Lower lobe of right lung (tissue), 2 donors: ENCODE measurements around the gene GNG7. TPM values are rescaled to one million over a fixed set of nuclear protein-coding genes. Genes with fewer than 3 reads are reported as not detected.

Experiments used
- ATAC-seq, 2 donors: fragments of 200-7000 bp; cut with Tn5 transposase; one replicate each; pipeline ENCODE4 v1.9.1; 2020 to 2022; ENCODE audit warnings: mild to moderate bottlenecking in 2 of 2, moderate library complexity in 2 of 2
- DNase-seq: peaks from one replicate; pipeline ENCODE4 v3.0.0-alpha.2; 2020
- H3K27ac ChIP-seq: fragments of 200-600 bp; one replicate; pipeline ENCODE4 v1.8.0; 2022
- H3K27me3 ChIP-seq: fragments of 200-600 bp; one replicate; pipeline ENCODE4 v1.8.0; 2022; ENCODE audit warnings: low read depth
- H3K36me3 ChIP-seq: fragments of 200-600 bp; one replicate; pipeline ENCODE4 v1.8.0; 2022; ENCODE audit warnings: mild to moderate bottlenecking
- H3K4me1 ChIP-seq: fragments of 200-600 bp; one replicate; pipeline ENCODE4 v1.8.0; 2022
- H3K4me3 ChIP-seq: fragments of 200-600 bp; one replicate; pipeline ENCODE4 v1.8.0; 2022; ENCODE audit warnings: mild to moderate bottlenecking
- H3K9me3 ChIP-seq: fragments of 200-600 bp; one replicate; pipeline ENCODE4 v1.8.0; 2022
- intact Hi-C: fragments of 100-400 bp; cut with DNase I; formaldehyde crosslinking; loops from one replicate; pipeline ENCODE4 v1.11.0; 2022
- total RNA-seq: library from RNA; stranded (reverse); fragmentation: NEBNext Ultra II Directional; extraction: Animal tissue kit (Norgen Biotek cat#: 25700); gene quantifications from one replicate; pipeline ENCODE4 v1.2.1, GENCODE V29; 2021
- TF ChIP-seq, protein P1 (sequence below): fragments of 200-600 bp; IDR thresholded peaks from one replicate; pipeline ENCODE4 v1.8.0; 2022; ENCODE audit warnings: antibody characterized with exemption, mild to moderate bottlenecking
- donor health status: DM: no; HTN: yes; CAD: no; lungs with severe emphysema.

GNG7 gene
- total RNA-seq, 1 donor from 2014 or later = 6.2 TPM

DNA sequence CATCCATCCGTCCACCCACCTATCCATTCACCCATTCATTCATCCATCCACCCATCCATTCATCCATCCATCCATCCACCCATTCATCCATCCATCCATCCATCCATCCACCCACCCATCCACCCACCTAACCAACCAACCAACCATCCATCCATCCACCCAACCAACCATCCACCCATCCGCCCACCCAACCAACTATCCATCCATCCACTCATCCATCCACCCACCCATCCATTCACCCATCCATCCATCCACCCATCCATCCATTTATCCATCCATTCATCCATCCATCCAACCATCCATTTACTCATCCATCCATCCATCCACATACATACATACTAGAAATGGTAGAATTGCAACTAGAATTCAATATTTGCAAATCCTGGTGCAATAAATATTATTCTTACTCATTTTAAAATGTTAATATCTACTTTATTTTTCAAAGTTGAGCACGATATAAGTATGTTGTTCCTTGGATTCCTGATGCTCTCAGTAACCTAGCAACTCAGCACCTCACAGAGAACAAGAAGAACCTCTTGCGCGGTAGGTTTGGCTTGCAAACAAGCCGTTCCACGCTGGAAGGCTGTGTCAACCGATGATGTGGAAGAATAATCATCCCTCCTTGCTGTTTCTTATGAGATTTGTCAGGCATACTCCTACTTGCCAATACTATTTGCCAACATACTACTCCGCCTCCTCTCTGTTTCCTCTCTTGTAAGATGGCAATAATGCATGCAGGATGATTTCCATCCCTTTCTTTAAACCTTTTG lies 111.7 kb downstream of the GNG7 start:
- H3K9me3 ChIP-seq = no peaks in the 10 kb centered on the region
- H3K4me3 ChIP-seq = no peak overlapping the region
- DNase-seq = no peak
- ATAC-seq = no peak
- H3K27ac ChIP-seq = no peak overlapping the region
- H3K4me1 ChIP-seq = no peaks in the 10 kb centered on the region
- intact Hi-C loops = no loop called here
- no peaks in the 10 kb centered on the region for H3K27me3 ChIP-seq
- H3K36me3 ChIP-seq = no peaks in the 10 kb centered on the region
- TF ChIP-seq, protein P1, sequence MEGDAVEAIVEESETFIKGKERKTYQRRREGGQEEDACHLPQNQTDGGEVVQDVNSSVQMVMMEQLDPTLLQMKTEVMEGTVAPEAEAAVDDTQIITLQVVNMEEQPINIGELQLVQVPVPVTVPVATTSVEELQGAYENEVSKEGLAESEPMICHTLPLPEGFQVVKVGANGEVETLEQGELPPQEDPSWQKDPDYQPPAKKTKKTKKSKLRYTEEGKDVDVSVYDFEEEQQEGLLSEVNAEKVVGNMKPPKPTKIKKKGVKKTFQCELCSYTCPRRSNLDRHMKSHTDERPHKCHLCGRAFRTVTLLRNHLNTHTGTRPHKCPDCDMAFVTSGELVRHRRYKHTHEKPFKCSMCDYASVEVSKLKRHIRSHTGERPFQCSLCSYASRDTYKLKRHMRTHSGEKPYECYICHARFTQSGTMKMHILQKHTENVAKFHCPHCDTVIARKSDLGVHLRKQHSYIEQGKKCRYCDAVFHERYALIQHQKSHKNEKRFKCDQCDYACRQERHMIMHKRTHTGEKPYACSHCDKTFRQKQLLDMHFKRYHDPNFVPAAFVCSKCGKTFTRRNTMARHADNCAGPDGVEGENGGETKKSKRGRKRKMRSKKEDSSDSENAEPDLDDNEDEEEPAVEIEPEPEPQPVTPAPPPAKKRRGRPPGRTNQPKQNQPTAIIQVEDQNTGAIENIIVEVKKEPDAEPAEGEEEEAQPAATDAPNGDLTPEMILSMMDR = no peak

DNA sequence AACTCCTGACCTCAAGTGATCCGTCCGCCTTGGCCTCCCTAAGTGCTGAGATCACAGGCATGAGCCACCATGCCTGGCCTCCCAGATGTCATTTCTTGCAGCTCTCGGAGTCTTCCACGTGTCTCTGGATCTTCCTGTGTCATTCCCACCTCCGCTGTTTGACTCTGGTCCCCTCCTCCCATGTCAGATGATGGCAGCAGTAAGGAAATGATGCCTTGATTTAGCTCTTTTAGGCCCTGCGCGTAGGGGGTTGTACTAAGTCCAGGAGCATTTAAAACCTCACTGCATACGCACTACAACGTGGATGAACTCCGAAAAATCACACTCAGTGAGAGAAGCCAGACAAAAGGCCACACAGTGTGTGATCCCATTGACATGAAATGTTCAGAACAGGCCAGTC lies 113.1 kb downstream of the GNG7 start:
- H3K36me3 ChIP-seq = no peaks in the 10 kb centered on the region
- intact Hi-C loops = no loop called here
- peak; percentile 10 for DNase-seq
- no peak for ATAC-seq
- no peaks in the 10 kb centered on the region for H3K9me3 ChIP-seq
- H3K4me3 ChIP-seq = no peak overlapping the region
- no peaks in the 10 kb centered on the region for H3K27me3 ChIP-seq
- TF ChIP-seq, protein P1 = no peak
- H3K4me1 ChIP-seq = no peaks in the 10 kb centered on the region
- no peak overlapping the region for H3K27ac ChIP-seq

DNA sequence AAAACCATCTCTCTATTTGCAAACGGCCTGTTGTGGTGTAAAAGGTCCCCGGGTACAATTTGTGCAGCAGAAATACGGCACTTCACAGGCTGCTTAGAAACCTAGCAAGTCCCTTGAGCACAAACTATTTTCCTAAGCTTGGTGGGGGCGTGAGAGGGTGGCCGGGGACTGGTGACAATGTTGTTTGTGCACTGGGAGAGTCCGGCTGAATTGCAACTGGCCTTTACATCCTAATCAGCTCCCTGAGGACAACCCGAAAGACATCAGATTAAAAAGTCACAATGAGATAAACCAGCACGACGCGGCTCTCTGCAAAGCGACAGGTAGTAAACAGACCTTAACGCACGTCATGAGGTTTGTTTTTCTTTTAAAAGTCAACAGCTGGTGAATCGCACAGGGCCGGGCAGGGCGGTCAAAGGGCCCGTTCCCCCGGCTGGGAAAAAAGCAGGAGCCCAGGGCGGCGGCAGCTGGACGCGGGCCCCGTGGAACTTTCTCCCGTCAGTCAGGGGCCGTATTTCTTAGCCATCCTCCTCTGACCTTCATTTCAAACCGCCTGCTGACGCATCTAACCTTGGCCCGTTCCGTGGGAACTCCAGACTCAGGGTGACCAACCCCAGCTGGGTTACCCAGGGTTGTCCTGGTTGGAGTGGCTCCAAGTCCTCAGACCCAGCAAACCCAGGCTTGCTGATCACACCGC lies 114.3 kb downstream of the GNG7 start:
- Histone ChIP-seq H3K4me3 (no peak overlapping the region), H3K4me1 (no peaks in the 10 kb centered on the region), H3K36me3 (no peaks in the 10 kb centered on the region), H3K9me3 (peaks cover under 1% of the 10 kb centered on the region), H3K27me3 (no peaks in the 10 kb centered on the region), H3K27ac (no peak overlapping the region)
- TF ChIP-seq, protein P1 = no peak
- intact Hi-C loops = no loop called here
- peak; percentile 36 for DNase-seq
- ATAC-seq = peak; percentile 33 to 57

DNA sequence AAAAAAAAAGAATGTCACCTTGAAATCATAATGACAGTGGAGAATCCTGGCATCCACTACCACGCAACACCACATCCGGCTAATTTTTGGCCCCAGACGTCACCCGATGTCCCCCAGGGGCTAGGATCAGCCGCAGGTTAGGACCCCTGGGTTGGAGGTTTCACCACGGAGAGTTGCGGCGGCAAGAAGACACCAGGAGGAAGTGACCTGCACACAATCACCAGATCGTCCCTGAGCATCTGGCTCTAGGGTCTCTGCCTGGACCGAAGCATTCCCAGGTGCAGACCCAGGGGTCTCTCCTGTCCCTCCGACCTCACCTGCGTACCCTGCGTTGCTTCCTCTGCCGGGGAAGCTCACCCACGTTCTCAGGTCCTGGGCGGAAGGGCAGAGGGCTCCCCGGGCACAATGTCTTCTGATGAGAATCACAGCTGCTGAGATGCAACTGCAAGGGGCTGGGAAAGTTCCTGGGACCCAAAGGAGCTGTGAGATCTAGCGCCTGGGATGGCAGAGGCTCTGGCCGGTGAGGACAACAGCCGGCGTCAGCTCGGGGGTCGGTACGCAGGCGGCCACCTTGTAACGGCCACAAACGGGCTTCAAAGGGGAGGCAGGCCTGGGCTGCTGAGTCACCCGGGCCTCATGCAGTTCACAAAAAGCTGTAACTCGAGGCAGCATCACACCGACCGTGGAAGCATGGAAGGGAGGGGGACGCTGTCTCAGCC lies 115.3 kb downstream of the GNG7 start:
- intact Hi-C loops = no loop called here
- no peak overlapping the region for H3K4me3 ChIP-seq
- H3K27ac ChIP-seq = no peak overlapping the region
- TF ChIP-seq, protein P1 = no peak
- DNase-seq (no peak), ATAC-seq (no peak)
- peaks cover 5% of the 10 kb centered on the region for H3K9me3 ChIP-seq
- H3K36me3 ChIP-seq = no peaks in the 10 kb centered on the region
- no peaks in the 10 kb centered on the region for H3K4me1 ChIP-seq
- H3K27me3 ChIP-seq = no peaks in the 10 kb centered on the region

DNA sequence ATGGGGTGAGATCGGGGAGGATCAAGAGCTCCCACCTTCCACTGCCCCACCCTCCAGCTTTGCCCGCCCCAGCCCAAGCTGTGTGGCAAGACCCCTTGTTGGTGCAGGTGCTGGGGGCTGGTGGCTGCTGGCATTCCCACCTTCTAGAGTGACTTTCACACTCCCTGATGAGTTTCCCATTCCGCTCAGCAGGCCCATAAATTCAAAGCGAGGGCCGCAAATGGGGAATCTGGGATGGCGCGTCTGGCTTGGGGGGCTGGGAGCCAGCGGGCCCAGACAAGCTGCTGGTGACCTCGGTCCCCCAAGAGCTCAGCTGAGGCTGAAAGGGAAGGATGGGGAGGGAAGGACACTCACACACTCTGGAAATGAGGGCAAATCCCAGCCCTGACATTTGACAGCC lies 116.3 kb downstream of the GNG7 start:
- DNase-seq (no peak), ATAC-seq (no peak)
- Histone ChIP-seq H3K27ac (no peak overlapping the region), H3K36me3 (no peaks in the 10 kb centered on the region), H3K27me3 (no peaks in the 10 kb centered on the region), H3K4me3 (no peak overlapping the region), H3K9me3 (peaks cover 5% of the 10 kb centered on the region), H3K4me1 (no peaks in the 10 kb centered on the region)
- intact Hi-C loops = no loop called here
- TF ChIP-seq, protein P1 = no peak
